Motor neuron (in vitro differentiated cells): ENCODE results near the gene LDLRAD2. TPM values are rescaled to one million over a fixed set of nuclear protein-coding genes. Genes with fewer than 3 reads are reported as not detected.
A peak's percentile ranks its signal among the peaks of the same experiment; 100 is the strongest.
"Not testable (repeated sequence)": the region's sequence is repeated elsewhere in the genome, so short reads cannot be mapped to it uniquely, and the experiment has no call there.

Source experiments
- ATAC-seq, 8 experiments: fragments of 200-7000 bp; cut with Tn5 transposase; replicated peaks in 6 of 8; 2 replicates each; pipeline ENCODE4 v1.8.0; 2021; ENCODE audit warnings: mild to moderate bottlenecking in 8 of 8, moderate library complexity in 8 of 8
- H3K27ac ChIP-seq, 2 donors: fragments of 250-450 bp; sonication (Bioruptor Pico); 2 replicates each; pipeline ENCODE4 v1.9.0; 2021; ENCODE audit warnings: antibody characterized with exemption in 2 of 2, mild to moderate bottlenecking in 2 of 2, moderate library complexity in 1 of 2
- H3K4me1 ChIP-seq, 2 donors: fragments of 250-450 bp; sonication (Bioruptor Pico); replicated peaks in 1 of 2; 2 replicates each; pipeline ENCODE4 v1.6.1; 2021; ENCODE audit warnings: antibody characterized with exemption in 2 of 2, mild to moderate bottlenecking in 2 of 2, moderate library complexity in 1 of 2
- H3K4me3 ChIP-seq, 5 donors: fragments of 250-450 bp; sonication (Bioruptor Pico); 2 replicates each; pipeline ENCODE4 v1.9.0; 2021; ENCODE audit warnings: antibody characterized with exemption in 5 of 5, mild to moderate bottlenecking in 5 of 5, moderate library complexity in 4 of 5
- WGBS, 10 experiments: fragments of 450-650 bp; shearing (Covaris generic); methylation state at CpG; one replicate each; pipeline ENCODE4 v1.0.0; 2022; 5-methylcytosine and 5-hydroxymethylcytosine counted together
- in situ Hi-C, 9 experiments: fragments of 400-800 bp; cut with MboI; loops; one replicate each; pipeline ENCODE4 v1.15.0; 2021; ENCODE audit warnings: low sequenced_read_pairs in 9 of 9, low pct_unique_long_range_greater_than_20kb in 2 of 9; ENCODE audit not compliant: unreplicated experiment in 9 of 9
- total RNA-seq, 8 experiments: library from RNA; unstranded; fragments of 300-600 nt; gene quantifications; 2 replicates each; pipeline versions ENCODE4 v1.2.3 to v1.2.4, GENCODE V29; 2022

LDLRAD2 gene, protein sequence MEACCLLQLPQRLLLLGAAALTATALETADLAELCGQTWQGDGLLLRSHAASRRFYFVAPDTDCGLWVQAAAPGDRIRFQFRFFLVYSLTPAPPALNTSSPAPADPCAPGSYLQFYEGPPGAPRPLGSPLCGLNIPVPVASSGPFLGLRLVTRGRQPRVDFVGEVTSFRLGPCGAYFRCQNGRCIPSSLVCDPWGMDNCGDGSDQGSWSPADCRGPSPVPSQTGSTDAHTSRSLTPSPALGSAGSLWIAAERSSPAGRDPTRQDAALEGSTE
- 1 to 10 TPM in 6 of 8 experiments, under 1 TPM in 2; 0.71 to 3.4 (median 1.4) TPM for total RNA-seq

DNA sequence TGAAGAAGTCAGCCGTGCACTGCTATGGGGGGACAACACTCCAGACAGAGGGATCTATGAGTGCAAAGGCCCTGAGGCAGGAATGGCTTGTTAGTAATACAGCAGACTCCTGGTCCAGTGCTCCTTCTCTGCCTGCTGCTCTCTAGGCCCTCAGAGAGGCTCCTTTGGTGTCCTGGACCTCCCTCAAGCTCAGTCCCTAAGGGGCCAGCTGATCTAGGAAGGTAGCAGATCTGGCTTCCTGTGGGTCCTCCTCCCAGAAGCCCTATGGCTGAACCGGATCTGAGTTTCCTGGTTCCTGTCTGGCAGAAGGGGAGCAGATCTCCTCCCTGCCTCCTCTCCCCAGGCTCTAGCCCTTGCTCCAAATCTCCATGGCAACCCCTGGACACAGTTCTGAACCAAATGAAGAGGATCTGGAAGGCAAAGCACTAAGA lies at the start of gene LDLRAD2:
TSS of gene LDLRAD2 (plus strand) at position 391 of the 431 bp plus-strand sequence. CDS start 187 bp downstream, outside the sequence.
- in situ Hi-C loops: no loop called here
- Histone ChIP-seq H3K27ac (no peak within 1 kb of the TSS), H3K4me1 (no peaks in the 10 kb centered on the region), H3K4me3 (no peak within 1 kb of the TSS)
- ATAC-seq: peak in 4 of 8 experiments; percentile 21 to 34 (median 26)
- WGBS, 10 experiments: 0 to 90% (median 58%) methylated on average over 1 of the region's 2 CpGs; no CpG with 5 or more reads in 4 of the 10 experiments

DNA sequence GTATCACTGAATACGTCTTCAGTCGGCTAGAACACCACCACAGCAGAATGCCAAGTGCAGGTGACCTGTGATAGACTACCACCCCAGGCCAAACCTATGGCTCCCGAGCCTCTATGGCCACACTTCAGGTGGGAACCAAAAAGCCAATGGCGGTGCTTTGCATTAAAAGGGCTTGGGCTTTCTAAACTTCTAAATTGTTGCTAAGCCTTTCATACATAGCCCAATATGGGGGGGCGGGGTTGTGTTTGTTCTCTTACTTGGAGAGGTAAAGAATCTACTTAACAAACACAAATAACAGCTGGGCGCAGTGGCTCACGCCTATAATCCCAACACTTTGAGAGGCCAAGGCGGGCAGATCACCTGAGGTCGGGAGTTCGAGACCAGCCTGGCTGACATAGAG lies 48.8 kb upstream of the LDLRAD2 start:
- H3K4me1 ChIP-seq: peaks cover 12 to 15% of the 10 kb centered on the region in 2 donors
- H3K4me3 ChIP-seq: no peak overlapping the region
- no peak for ATAC-seq
- no peak overlapping the region for H3K27ac ChIP-seq
- in situ Hi-C loops: no loop called here
- 89 to 100% (median 96%) methylated on average over 1 to 8 of the region's 10 CpGs; no CpG with 5 or more reads in 3 of the 10 experiments for WGBS, 10 experiments

DNA sequence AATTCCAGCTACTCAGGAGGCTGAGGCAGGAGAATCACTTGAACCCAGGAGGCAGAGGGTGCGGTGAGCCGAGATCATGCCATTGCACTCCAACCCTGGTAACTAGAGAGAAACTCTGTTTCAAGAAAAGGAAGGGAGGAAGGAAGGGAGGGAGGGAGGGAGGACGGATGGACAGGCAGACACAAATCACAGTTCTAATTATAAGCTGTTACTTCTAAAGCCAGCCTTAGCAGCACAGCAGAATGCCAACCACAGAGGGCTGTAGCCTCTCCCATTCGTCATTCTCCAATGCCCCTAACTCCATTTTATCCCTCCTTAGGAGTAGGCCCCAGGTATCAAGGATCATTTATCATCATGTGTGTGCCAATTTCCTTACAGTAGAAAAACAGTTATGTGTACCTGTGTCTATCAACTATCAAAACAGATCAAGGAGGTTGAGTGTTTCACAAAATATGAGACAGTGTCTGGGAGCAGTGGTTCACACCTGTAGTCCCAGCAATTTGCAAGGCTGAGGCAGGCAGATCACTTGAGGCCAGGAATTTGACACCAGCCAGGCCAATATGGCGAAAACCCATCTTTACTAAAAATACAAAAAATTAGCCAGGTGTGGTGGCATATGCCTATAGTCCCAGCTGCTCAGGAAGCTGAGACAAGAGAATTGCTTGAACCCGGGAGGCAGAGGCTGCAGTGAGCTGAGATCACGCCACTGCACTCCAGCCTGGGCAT lies 48.2 kb upstream of the LDLRAD2 start:
- no peak for ATAC-seq
- Histone ChIP-seq H3K4me1 (peaks cover 12 to 15% of the 10 kb centered on the region in 2 donors), H3K4me3 (no peak overlapping the region), H3K27ac (no peak overlapping the region)
- WGBS, 10 experiments: 0 to 100% (median 96%) methylated on average over 1 to 5 of the region's 7 CpGs; no CpG with 5 or more reads in 1 of the 10 experiments
- in situ Hi-C loops: no loop called here

DNA sequence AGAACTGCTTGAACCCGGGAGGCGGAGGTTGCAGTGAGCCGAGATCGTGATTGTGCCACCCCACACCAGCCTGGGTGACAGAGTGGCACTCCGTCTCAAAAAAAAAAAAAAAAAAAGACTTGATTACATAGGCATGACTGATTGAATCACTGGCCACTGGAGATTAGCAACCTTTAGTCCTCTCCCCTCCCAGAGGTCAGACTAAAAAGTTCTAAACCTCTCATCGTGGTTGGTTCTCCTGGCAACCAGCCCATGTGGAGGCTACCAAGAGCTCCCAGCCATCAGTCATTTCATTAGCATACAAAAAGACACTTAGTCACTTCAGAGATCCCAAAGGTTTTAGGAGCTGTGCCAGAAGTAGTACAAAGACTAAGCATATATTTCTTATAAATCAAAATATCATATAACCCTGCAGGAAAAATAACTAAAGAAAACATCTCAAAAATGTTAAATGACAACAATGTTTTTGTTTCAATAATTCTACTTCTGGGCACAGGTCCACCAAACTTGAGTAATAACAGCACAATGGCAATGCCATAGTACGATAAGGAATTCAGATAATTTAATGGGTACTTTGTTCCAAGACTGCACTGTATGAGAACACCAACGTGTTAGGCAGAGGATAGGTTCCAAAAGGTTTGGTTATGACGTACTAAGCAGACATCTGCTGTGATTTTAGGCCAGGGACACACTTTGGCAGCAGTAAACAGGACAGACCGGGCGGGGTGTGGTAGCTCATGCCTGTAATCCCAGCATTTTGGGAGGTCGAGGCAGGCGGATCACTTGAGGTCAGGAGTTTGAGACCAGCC lies 47.2 kb upstream of the LDLRAD2 start:
- 0 to 60% (median 48%) methylated on average over 2 to 13 of the region's 13 CpGs; no CpG with 5 or more reads in 2 of the 10 experiments for WGBS, 10 experiments
- Histone ChIP-seq H3K27ac (no peak overlapping the region), H3K4me1 (peaks cover 12 to 15% of the 10 kb centered on the region in 2 donors), H3K4me3 (no peak overlapping the region)
- in situ Hi-C loops: no loop called here
- peak; percentile 67 to 83 (median 81) for ATAC-seq

DNA sequence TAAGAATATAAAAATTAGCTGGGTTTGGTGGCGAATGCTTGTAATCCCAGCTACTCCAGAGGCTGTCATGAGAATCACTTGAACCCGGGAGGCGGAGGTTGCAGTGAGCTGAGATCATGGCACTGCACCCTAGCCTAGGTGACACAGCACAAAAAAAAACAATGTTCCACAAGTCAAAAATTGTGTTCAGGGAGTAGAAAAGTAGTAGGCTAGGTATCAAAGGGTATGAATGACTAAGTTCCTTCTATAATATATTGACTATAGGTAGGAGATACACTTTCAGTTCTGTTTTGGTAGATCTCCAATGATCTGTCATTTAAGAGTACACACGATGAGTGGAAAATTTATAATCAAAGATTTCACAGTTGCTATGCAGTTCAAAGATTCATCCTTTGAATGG lies 45.9 kb upstream of the LDLRAD2 start:
- in situ Hi-C loops: no loop called here
- WGBS, 10 experiments: 87 to 100% (median 100%) methylated on average over 1 to 4 of the region's 4 CpGs
- H3K27ac ChIP-seq: no peak overlapping the region
- H3K4me3 ChIP-seq: no peak overlapping the region
- H3K4me1 ChIP-seq: peaks cover 12 to 15% of the 10 kb centered on the region in 2 donors
- no peak for ATAC-seq

DNA sequence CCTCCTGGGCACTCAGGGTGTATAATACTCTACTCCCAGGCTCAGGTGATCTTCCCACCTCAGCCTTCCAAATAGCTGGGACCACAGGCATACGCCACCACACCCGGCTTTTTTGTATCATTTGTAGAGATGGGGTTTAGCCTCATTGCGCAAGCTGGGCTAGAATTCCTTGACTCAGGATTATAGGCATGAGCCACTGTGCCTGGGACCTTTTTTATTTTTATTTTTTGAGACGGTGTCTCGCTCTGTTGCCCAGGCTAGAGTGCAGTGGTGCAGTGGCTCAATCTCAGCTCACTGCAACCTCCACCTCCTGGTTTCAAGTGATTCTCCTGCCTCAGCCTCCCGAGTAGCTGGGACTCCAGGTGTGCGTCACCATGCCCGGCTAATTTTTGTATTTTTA lies 45.0 kb upstream of the LDLRAD2 start:
- H3K27ac ChIP-seq, H3K4me3 ChIP-seq, in situ Hi-C loops, ATAC-seq: not testable (repeated sequence)
- WGBS, 10 experiments: 80 to 100% (median 99%) methylated on average over 1 to 8 of the region's 8 CpGs; no CpG with 5 or more reads in 2 of the 10 experiments
- H3K4me1 ChIP-seq: peaks cover 12 to 15% of the 10 kb centered on the region in 2 donors

DNA sequence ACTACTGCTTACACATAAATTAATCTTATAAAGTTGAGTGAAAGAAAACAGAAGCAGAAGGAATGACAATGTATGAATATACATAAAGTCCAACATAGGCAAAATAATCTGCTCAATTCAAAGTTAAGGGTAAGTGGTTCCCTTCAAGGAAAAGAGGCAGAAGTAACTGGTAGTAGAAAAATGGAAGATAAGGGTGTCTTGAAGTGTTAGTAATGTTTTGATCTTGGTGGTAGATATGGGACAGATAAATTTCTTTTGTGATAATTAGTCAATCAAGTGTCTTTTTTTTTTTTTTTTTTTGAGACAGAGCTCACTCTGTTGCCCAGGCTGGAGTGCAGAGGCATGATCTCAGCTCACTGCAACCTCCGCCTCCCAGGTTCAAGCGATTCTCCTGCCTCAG lies 41.9 kb upstream of the LDLRAD2 start:
- Histone ChIP-seq H3K4me3 (no peak overlapping the region), H3K4me1 (peaks cover under 1 to 1% of the 10 kb centered on the region in 2 donors), H3K27ac (no peak overlapping the region)
- 92 to 100% (median 100%) methylated on average over 1 to 2 of the region's 2 CpGs; no CpG with 5 or more reads in 6 of the 10 experiments for WGBS, 10 experiments
- ATAC-seq: no peak
- in situ Hi-C loops: no loop called here

DNA sequence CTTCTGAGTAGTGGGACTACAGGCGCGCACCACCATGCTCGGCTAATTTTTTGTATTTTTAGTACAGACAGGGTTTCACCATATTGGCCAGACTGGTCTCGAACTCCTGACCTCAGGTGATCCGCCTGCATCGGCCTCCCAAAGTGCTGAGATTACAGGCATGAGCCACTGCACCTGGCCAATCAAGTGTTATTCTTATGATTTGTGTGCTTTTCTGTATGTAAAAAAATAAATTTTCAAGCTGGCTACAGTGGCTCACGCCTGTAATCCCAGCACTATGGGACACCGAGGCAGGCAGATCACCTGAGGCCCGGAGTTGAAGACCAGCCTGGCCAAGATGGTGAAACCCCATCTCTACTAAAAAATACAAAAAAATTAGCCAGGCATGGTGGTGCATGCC lies 41.5 kb upstream of the LDLRAD2 start:
- in situ Hi-C loops, H3K4me1 ChIP-seq, H3K27ac ChIP-seq, H3K4me3 ChIP-seq, ATAC-seq: not testable (repeated sequence)
- 95 to 100% (median 100%) methylated on average over 1 to 6 of the region's 9 CpGs; no CpG with 5 or more reads in 3 of the 10 experiments for WGBS, 10 experiments

DNA sequence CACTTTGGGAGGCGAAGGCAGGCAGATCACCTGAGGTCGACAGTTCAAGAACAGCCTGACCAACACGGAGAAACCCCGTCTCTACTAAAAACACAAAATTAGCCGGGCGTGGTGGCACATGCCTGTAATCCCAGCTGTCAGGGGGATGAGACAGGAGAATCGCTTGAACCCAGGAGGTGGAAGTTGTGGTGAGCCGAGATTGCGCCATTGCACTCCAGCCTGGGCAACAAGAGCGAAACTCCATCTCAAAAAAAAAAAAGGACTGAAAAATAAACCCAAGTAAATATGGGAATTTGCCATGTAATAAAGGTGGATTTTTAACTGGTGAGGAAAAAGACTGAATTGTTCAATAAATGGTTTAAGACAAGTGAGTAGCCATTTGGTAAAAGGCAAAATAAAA lies 40.4 kb upstream of the LDLRAD2 start:
- H3K27ac ChIP-seq, H3K4me3 ChIP-seq, H3K4me1 ChIP-seq, in situ Hi-C loops, ATAC-seq: not testable (repeated sequence)
- 80 to 97% (median 95%) methylated on average over 4 to 10 of the region's 10 CpGs; no CpG with 5 or more reads in 1 of the 10 experiments for WGBS, 10 experiments

DNA sequence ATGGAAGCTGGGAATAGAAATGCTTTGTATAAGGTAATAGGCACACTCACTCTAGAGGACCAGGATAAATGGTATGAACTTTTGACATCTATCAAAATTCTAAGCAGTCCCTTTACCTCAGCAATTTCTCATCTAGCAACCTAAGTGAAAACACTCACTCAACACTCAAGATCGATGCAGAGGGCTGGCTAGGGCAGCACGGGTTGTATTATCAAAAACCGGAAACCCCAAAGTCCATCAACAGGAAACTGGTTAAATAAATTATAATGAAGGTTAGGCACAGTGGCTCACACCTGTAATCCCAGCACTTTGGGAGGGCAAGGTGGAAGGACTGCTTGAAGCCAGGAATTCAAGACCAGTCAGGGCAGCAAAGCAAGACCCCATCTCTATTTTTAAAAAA lies 38.5 kb upstream of the LDLRAD2 start:
- WGBS, 10 experiments: 75 to 100% (median 91%) methylated on average over 1 to 3 of the region's 3 CpGs; no CpG with 5 or more reads in 2 of the 10 experiments
- in situ Hi-C loops: no loop called here
- Histone ChIP-seq H3K27ac (no peak overlapping the region), H3K4me1 (no peaks in the 10 kb centered on the region), H3K4me3 (no peak overlapping the region)
- ATAC-seq: no peak

DNA sequence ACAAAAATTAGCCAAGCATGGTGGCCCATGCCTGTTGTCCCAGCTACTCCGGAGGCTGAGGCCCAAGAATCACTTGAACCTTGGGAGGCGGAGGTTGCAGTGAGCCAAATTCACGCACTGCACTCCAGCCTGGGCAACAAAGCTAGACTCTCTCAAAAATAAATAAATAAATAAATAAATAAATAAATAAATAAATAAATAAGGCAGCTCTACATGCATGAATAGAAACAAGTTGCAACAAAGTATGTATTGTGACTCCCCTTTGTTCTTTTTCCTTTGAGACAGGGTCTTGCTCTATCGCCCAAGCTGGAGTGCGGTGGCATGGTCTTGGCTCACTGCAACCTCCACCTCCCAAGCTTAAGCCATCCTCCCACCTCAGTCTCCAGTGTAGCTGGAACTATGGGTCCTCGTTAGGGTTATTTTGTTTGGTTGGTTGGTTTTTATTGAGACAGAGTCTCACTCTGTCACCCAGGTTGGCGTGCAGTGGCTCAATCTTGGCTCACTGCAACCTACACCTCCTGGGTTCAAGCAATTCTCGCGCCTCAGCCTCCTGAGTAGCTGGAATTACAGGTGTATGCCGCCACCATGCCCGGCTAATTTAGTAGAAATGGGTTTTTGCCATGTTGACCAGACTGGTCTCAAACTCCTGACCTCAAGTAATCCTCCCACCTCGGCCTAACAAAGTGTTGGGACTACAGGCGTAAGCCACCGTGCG lies 37.1 kb upstream of the LDLRAD2 start:
- in situ Hi-C loops: no loop called here

DNA sequence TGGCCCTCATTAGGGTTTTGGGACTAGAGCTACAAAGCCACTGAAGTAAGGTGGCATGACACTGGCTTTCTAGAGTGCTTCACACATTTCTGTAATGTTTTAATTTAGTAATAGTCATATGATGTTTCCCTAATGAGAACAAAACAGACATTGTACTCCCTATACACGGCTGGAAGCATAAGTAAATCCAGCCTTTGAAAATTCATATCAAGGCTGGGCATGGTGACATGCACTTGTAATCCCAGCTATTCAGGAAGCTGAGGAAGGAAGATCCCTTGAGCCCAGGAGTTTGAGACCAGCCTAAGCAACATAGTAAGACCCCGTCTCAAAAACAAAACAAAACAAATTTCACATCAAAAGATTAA lies 36.5 kb upstream of the LDLRAD2 start:
- Histone ChIP-seq H3K4me3 (no peak overlapping the region), H3K27ac (no peak overlapping the region), H3K4me1 (peaks cover 0 to 1% of the 10 kb centered on the region in 2 donors)
- ATAC-seq: peak in 3 of 8 experiments; percentile 21 to 71 (median 36)
- 21 to 100% (median 84%) methylated on average over 1 to 2 of the region's 2 CpGs; no CpG with 5 or more reads in 1 of the 10 experiments for WGBS, 10 experiments
- in situ Hi-C loops: no loop called here

More for the DNA sequence above, 37.1 kb upstream of the LDLRAD2 start:
- no peak for ATAC-seq
- whole genome bisulfite sequencing, 10 experiments: 80 to 100% (median 95%) methylated on average over 1 to 11 of the region's 15 CpGs; no CpG with 5 or more reads in 2 of the 10 experiments
- Histone ChIP-seq H3K4me1 (no peaks in the 10 kb centered on the region), H3K4me3 (no peak overlapping the region), H3K27ac (no peak overlapping the region)
